A549 treated with AZD2906 at 1 μM for 4 hours (cell line): ENCODE data around the gene KRTAP10-4. TPM values are rescaled to one million over a fixed set of nuclear protein-coding genes. Genes with fewer than 3 reads are reported as not detected.

Experiments used
- total RNA-seq: library from RNA; stranded (reverse); fragments of 200-300 nt; extraction: Qiagen RNA extraction; gene quantifications from 5 replicates; pipeline ENCODE4 v1.2.3, GENCODE V29; 2022

KRTAP10-4 gene
- total RNA-seq, result not detected in 5 replicates

DNA sequence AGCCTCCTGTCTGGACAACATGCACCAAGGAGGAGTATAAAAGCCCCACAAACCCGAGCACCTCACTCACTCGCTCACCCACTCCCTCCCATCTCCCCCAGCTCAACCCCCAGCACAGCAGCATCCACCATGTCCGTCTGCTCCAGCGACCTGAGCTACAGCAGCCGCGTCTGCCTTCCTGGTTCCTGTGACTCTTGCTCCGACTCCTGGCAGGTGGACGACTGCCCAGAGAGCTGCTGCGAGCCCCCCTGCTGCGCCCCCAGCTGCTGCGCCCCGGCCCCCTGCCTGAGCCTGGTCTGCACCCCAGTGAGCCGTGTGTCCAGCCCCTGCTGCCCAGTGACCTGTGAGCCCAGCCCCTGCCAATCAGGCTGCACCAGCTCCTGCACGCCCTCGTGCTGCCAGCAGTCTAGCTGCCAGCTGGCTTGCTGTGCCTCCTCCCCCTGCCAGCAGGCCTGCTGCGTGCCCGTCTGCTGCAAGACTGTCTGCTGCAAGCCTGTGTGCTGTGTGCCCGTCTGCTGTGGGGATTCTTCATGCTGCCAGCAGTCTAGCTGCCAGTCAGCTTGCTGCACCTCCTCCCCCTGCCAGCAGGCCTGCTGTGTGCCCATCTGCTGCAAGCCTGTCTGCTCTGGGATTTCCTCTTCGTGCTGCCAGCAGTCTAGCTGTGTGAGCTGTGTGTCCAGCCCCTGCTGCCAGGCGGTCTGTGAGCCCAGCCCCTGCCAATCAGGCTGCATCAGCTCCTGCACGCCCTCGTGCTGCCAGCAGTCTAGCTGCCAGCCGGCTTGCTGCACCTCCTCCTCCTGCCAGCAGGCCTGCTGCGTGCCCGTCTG lies at the start of gene KRTAP10-4:
Gene KRTAP10-4, plus strand, starts transcription at position 100 of the 827 bp plus-strand sequence. Its CDS starts 30 bp downstream, at position 130.

DNA sequence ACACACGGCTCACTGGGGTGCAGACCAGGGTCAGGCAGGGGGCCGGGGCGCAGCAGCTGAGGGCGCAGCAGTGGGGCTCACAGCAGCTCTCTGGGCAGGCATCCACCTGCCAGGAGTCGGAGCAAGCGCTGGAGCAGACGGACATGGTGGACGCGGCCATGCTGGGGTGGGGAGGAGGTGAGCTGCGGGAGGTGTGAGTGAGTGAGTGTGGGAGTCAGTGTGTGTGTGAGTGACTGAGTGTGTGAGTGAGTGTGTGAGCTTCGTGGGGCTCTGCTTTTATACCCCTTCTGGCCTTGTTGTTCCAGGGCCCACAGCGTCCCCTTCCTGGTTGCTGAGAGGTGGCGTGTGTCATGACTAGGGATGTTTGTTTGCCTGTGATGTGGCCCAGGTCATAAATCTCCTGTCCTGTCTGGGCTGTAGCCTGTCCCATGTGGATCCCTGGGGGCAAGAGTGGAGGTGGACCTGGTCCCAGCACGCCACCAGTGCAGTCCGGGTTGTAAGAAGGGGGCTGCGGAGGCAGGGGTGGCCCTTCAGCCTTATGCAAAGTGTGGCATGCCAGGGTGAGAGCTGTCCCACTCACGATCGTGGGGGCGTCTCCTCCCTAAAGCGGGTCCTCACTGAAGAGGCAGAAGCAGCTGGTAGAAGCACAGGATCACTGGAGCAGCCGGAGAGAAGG lies 33.4 kb upstream of the KRTAP10-4 start, which contains the start of gene KRTAP10-1:
Gene KRTAP10-1, minus strand, starts transcription at position 205 of the 676 bp plus-strand sequence. Its CDS starts 45 bp downstream, at position 160.

DNA sequence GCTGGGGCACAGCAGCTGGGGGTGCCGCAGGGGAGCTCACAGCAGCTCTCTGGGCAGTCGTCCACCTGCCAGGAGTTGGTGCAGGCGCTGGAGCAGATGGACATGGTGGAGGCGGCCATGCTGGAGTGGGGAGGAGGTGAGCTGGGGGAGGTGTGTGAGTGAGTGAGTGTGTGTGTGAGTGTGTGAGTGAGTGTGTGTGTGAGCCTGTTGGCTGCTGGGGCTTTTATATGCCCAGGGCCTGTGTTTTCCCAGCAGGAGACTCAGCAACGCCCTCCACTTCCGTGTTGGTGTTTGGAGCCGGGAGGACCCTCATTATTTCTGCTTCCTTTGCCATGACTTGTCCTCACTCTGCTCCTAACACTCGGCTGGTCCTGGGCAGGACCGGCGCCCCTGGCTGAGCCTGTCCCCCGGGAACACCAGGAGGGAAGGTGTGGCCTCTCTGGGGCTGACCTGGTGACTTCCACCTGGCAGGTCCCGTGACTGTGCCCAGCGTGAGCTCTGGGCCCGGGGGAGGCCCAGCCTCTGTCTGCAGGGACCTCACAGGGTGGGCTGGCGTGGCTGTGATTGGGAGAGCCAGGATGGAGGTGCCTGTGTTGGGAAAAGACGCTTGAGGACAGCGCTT lies 22.1 kb upstream of the KRTAP10-4 start, which contains the start of gene KRTAP10-2:
Gene KRTAP10-2, minus strand, starts transcription at position 166 of the 622 bp plus-strand sequence. Its CDS starts 47 bp downstream, at position 119.

GRCh38 chr21:44558695-44559094 lies 14.8 kb upstream of the KRTAP10-4 start, which contains the start of gene KRTAP10-3:
TSS of gene KRTAP10-3 (minus strand) at chr21:44558795. CDS start at chr21:44558715, 80 bp downstream.

DNA sequence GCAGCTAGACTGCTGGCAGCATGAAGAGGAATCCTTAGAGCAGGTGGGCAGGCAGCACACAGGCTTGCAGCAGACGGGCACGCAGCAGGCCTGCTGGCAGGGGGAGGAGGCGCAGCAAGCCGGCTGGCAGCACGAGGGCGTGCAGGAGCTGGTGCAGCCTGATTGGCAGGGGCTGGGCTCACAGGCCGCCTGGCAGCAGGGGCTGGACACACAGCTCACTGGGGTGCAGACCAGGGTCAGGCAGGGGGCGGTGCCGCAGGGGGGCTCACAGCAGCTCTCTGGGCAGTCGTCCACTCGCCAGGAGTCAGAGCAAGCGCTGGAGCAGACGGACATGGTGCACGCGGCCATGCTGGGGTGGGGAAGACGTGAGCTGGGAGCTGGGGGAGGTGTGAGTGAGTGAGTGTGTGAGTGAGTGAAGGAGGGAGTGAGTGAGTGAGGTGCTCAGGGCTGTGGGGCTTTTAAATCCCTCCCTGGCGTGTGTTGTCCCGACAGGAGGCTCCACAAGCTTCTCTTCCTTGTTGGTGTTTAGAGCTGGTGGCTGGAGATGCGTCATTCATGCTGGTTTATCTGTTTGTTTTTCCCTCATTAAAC lies 6.8 kb downstream of the KRTAP10-4 start, which contains the start of gene KRTAP10-5:
Gene KRTAP10-5, minus strand, starts transcription at position 374 of the 591 bp plus-strand sequence. Its CDS starts 26 bp downstream, at position 348.

GRCh38 chr21:44592446-44593311 lies 19.1 kb downstream of the KRTAP10-4 start, which contains the start of gene KRTAP10-6:
TSS of gene KRTAP10-6 (minus strand) at chr21:44592505. CDS start at chr21:44592484, 21 bp downstream.

DNA sequence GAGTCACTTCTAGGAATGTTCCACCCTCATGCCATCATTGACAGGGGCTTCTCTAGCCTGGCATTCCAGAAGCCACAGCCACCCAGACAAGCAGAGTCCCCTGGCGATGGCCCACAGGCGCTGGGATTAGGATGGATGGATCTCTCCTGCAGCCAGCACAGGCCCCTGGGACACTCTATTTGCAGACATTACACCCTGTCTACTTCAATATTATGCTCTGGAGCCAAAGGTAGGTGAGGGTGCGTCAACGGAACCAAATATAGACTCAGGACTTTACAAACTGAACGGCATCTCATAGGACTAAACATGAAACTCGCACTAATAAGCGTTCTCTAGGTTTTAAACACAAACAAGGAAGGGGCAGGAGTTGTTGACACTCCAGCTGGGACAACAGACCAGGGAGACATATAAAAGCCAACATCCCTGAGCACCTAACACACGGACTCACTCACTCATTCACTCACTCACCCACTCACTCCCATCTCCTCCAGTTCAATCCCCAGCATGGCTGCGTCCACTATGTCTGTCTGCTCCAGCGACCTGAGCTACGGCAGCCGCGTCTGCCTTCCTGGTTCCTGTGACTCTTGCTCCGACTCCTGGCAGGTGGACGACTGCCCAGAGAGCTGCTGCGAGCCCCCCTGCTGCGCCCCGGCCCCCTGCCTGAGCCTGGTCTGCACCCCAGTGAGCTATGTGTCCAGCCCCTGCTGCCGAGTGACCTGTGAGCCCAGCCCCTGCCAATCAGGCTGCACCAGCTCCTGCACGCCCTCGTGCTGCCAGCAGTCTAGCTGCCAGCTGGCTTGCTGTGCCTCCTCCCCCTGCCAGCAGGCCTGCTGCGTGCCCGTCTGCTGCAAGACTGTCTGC lies 26.8 kb downstream of the KRTAP10-4 start, which contains the start of gene KRTAP10-7:
Gene KRTAP10-7, plus strand, starts transcription at position 480 of the 861 bp plus-strand sequence. Its CDS starts 25 bp downstream, at position 505.

GRCh38 chr21:44612029-44612486 lies 38.5 kb downstream of the KRTAP10-4 start, which contains the start of gene KRTAP10-8:
TSS of gene KRTAP10-8 (plus strand) at chr21:44612079. CDS start at chr21:44612101, 22 bp downstream.

Other genes with a start within 250 kb of the KRTAP10-4 start
- 5.2 to 10.0 TPM (median 8.1 TPM) in 5 replicates for gene CFAP410, start 234.3 kb upstream of the KRTAP10-4 start, total RNA-seq
- gene TRPM2, start 220.1 kb upstream of the KRTAP10-4 start, total RNA-seq, result 7.5 to 10.7 TPM (median 8.7 TPM) in 5 replicates
- 1.8 to 2.4 TPM (median 2.1 TPM) in 5 replicates for gene LRRC3, start 118.2 kb upstream of the KRTAP10-4 start, total RNA-seq
- not detected in 5 replicates for gene KRTAP10-1, start 33.5 kb upstream of the KRTAP10-4 start, total RNA-seq
- not detected in 5 replicates for gene KRTAP10-2, start 22.2 kb upstream of the KRTAP10-4 start, total RNA-seq
- gene KRTAP10-3, start 14.9 kb upstream of the KRTAP10-4 start, total RNA-seq, result not detected in 5 replicates
- gene KRTAP10-5, start 6.9 kb downstream of the KRTAP10-4 start, total RNA-seq, result not detected in 5 replicates
- not detected in 5 replicates for gene KRTAP10-6, start 18.8 kb downstream of the KRTAP10-4 start, total RNA-seq
- not detected in 5 replicates for gene KRTAP10-7, start 26.9 kb downstream of the KRTAP10-4 start, total RNA-seq
- not detected in 5 replicates for gene KRTAP10-8, start 38.4 kb downstream of the KRTAP10-4 start, total RNA-seq
- not detected in 5 replicates for gene KRTAP10-9, start 53.4 kb downstream of the KRTAP10-4 start, total RNA-seq
- not detected in 5 replicates for gene KRTAP10-10, start 63.6 kb downstream of the KRTAP10-4 start, total RNA-seq
- not detected in 5 replicates for gene KRTAP10-11, start 72.7 kb downstream of the KRTAP10-4 start, total RNA-seq
- not detected in 5 replicates for gene KRTAP12-4, start 80.9 kb downstream of the KRTAP10-4 start, total RNA-seq
- gene KRTAP12-3, start 84.2 kb downstream of the KRTAP10-4 start, total RNA-seq, result not detected in 5 replicates
- not detected in 5 replicates for gene KRTAP12-2, start 93.2 kb downstream of the KRTAP10-4 start, total RNA-seq
- not detected in 5 replicates for gene KRTAP12-1, start 108.4 kb downstream of the KRTAP10-4 start, total RNA-seq
- not detected in 5 replicates for gene KRTAP10-12, start 123.4 kb downstream of the KRTAP10-4 start, total RNA-seq
- gene TSPEAR, start 137.8 kb downstream of the KRTAP10-4 start, total RNA-seq, result not detected in 5 replicates
- 30.3 to 39.6 TPM (median 32.3 TPM) in 5 replicates for gene UBE2G2, start 228.1 kb downstream of the KRTAP10-4 start, total RNA-seq
- 59.2 to 68.0 TPM (median 64.4 TPM) in 5 replicates for gene SUMO3, start 244.3 kb downstream of the KRTAP10-4 start, total RNA-seq